CD4-positive, CD25-positive, alpha-beta regulatory T cell (primary cell): ENCODE results near the gene STIM1. TPM values are rescaled to one million over a fixed set of nuclear protein-coding genes. Genes with fewer than 3 reads are reported as not detected.

Experiments used
- ATAC-seq, 2 donors: fragments of 150-1000 bp; cut with Tn5 transposase; one replicate each; pipeline ENCODE4 v1.10.0; 2021; ENCODE audit warnings: low read depth in 2 of 2, moderate number of reproducible peaks in 2 of 2, moderate library complexity in 1 of 2
- DNase-seq, 3 donors: peaks; one replicate each; pipeline versions ENCODE4 v3.0.0 to v3.0.0-alpha.2; 2012 to 2022; ENCODE audit warnings: mixed read lengths in 1 of 3
- H3K27ac ChIP-seq: one replicate; pipeline ENCODE4 v1.7.0; 2013; ENCODE audit warnings: mild to moderate bottlenecking, low read length; ENCODE audit not compliant: insufficient read depth, poor library complexity, severe bottlenecking
- H3K27me3 ChIP-seq: one replicate; pipeline ENCODE4 v1.7.0; 2013; ENCODE audit warnings: low read length; ENCODE audit not compliant: control insufficient read depth, insufficient read depth
- H3K36me3 ChIP-seq: one replicate; pipeline ENCODE4 v1.7.0; 2013; ENCODE audit warnings: mild to moderate bottlenecking, low read length, moderate library complexity; ENCODE audit not compliant: control insufficient read depth, insufficient read depth
- H3K4me1 ChIP-seq: 2 replicates; pipeline ENCODE4 v1.7.0; 2013; ENCODE audit warnings: mild to moderate bottlenecking, low read length; ENCODE audit not compliant: insufficient read depth, control insufficient read depth, poor library complexity, severe bottlenecking
- H3K4me3 ChIP-seq: one replicate; pipeline ENCODE4 v1.7.0; 2013; ENCODE audit warnings: low read depth, mild to moderate bottlenecking, low read length, moderate library complexity
- H3K9me3 ChIP-seq, 2 experiments: 1 replicate in 1 of 2; 2 replicates in 1 of 2; pipeline ENCODE4 v1.7.0; 2013; ENCODE audit warnings: low read length in 2 of 2, mild to moderate bottlenecking in 1 of 2, moderate library complexity in 1 of 2; ENCODE audit not compliant: control insufficient read depth in 2 of 2
- H3K27ac Mint-ChIP-seq, 3 donors: one replicate each; pipeline ENCODE4 v1.8.0; 2020 to 2022; ENCODE audit warnings: mild to moderate bottlenecking in 3 of 3, mixed read lengths in 3 of 3, moderate library complexity in 2 of 3
- H3K27me3 Mint-ChIP-seq: one replicate; pipeline ENCODE4 v1.8.0; 2022; ENCODE audit warnings: mild to moderate bottlenecking, mixed read lengths
- H3K36me3 Mint-ChIP-seq: one replicate; pipeline ENCODE4 v1.8.0; 2020; ENCODE audit warnings: mixed read lengths
- H3K4me1 Mint-ChIP-seq, 4 donors: one replicate each; pipeline ENCODE4 v1.8.0; 2020 to 2022; ENCODE audit warnings: mixed read lengths in 4 of 4, mild to moderate bottlenecking in 1 of 4
- H3K4me3 Mint-ChIP-seq, 4 donors: one replicate each; pipeline ENCODE4 v1.8.0; 2020 to 2022; ENCODE audit warnings: mild to moderate bottlenecking in 4 of 4, mixed read lengths in 4 of 4, moderate library complexity in 3 of 4
- H3K9me3 Mint-ChIP-seq, 7 donors: one replicate each; pipeline ENCODE4 v1.8.0; 2020 to 2022; ENCODE audit warnings: mixed read lengths in 7 of 7, mild to moderate bottlenecking in 3 of 7, moderate library complexity in 2 of 7
- polyA plus RNA-seq, 4 donors: library from polyadenylated mRNA; unstranded; fragments of 300-500 nt; fragmentation: Illumina TruSeq; gene quantifications; one replicate each; pipeline ENCODE4 v1.2.3, GENCODE V29; 2021
- total RNA-seq: library from RNA; stranded (reverse); gene quantifications from one replicate; pipeline ENCODE4 v1.2.3, GENCODE V29; 2022

The STIM1 gene
- total and polyA plus RNA-seq, 5 donors from 2014 or later, result 25.7 to 134 (median 29.8) TPM

DNA sequence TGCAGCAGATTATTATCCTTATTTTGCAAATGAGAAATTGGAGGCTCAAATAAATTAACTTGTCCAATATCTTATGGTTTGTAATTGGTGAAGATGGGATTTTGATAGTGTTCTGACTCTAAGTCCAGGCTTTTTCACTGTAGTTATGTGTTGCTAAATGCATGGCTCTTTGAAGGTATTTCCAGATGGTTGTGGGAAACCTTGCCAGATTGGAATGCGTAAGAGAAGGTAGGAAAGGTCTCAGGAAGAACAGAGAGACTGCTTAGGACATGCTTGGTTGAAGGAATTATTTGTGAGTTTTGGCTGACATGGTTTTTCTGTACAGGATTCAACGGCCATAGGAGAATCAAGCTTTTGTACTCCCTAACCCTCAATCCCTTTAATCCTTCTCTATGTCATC lies 108.6 kb downstream of the STIM1 start:
- no peak for ATAC-seq
- H3K4me1 Mint-ChIP-seq, result peaks cover 53 to 83% (median 68%) of the 10 kb centered on the region in 4 donors
- peaks cover 8% of the 10 kb centered on the region for H3K4me1 ChIP-seq
- H3K4me3 ChIP-seq, result no peak overlapping the region
- peaks cover 25% of the 10 kb centered on the region for H3K36me3 Mint-ChIP-seq
- H3K9me3 ChIP-seq, result no peaks in the 10 kb centered on the region
- peaks cover 12% of the 10 kb centered on the region for H3K36me3 ChIP-seq
- no peak for DNase-seq
- H3K27me3 ChIP-seq, result no peaks in the 10 kb centered on the region
- H3K4me3 Mint-ChIP-seq, result no peak overlapping the region
- H3K27me3 Mint-ChIP-seq, result no peaks in the 10 kb centered on the region
- peak overlapping the region in 2 of 3 donors; percentile 11 to 79 for H3K27ac Mint-ChIP-seq
- H3K27ac ChIP-seq, result no peak overlapping the region
- H3K9me3 Mint-ChIP-seq, result no peaks in the 10 kb centered on the region

DNA sequence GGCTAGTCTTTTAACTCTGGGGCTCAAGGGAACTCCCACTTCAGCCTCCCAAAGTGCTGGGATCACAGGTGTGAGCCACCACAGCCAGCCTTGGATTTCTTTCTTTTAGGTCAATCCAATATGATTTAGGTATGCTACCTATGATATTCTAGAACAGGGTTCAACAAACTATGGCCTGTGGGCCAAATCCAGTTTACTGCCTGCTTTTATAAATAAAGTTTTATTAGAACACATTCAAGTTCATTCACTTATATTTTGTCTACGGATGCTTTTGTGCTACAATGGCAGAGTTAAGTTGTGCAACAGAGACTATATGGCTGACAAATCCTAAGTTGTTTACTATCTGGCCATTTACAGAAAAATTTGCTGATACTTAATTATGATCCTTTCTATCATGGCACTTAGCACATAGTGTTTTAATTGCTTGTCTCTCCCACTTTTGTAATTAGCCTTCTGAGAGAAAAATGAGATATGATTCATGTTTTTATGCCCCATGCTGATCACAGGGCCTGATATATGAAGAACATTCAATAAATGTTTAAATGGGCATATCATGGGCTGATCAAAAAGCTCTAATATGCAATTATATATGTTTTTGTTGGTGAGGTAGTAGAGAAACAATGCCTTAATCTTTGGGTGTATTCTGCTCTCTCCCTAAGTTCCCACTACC lies 109.6 kb downstream of the STIM1 start:
- Histone ChIP-seq H3K4me1 (peaks cover 15% of the 10 kb centered on the region), H3K4me3 (no peak overlapping the region), H3K27ac (no peak overlapping the region), H3K9me3 (no peaks in the 10 kb centered on the region), H3K27me3 (no peaks in the 10 kb centered on the region), H3K36me3 (peaks cover 16% of the 10 kb centered on the region)
- ATAC-seq (no peak), DNase-seq (no peak)
- no peaks in the 10 kb centered on the region for H3K9me3 Mint-ChIP-seq
- H3K4me1 Mint-ChIP-seq, result peaks cover 49 to 83% (median 68%) of the 10 kb centered on the region in 4 donors
- no peak overlapping the region for H3K4me3 Mint-ChIP-seq
- H3K36me3 Mint-ChIP-seq, result peaks cover 29% of the 10 kb centered on the region
- H3K27me3 Mint-ChIP-seq, result no peaks in the 10 kb centered on the region
- H3K27ac Mint-ChIP-seq, result peak overlapping the region in 1 of 3 donors; percentile 40

DNA sequence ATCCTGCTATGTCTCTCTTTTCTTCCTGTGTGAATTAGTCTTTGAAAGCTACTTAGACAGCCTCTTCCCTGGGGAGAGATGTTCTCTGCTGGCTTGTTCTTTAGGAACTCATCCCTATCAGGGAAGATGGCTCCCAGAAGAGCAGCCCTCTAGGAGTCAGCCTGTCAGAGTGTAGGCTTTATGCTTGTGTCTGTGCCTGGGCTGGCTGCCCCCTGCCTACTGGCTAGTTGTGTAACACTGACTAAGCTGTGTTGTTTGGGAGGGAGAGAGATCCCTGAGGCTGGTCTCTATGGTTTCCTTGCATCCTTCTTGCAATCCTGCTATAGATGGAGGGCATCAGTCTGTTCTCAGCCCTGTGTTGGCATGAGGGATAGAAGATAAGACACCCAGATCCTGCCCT lies 112.2 kb downstream of the STIM1 start:
- no peaks in the 10 kb centered on the region for H3K9me3 ChIP-seq
- peaks cover 20% of the 10 kb centered on the region for H3K4me1 ChIP-seq
- no peak overlapping the region for H3K4me3 Mint-ChIP-seq
- no peak overlapping the region for H3K4me3 ChIP-seq
- H3K27me3 Mint-ChIP-seq, result no peaks in the 10 kb centered on the region
- H3K36me3 Mint-ChIP-seq, result peaks cover 31% of the 10 kb centered on the region
- H3K27ac ChIP-seq, result no peak overlapping the region
- H3K4me1 Mint-ChIP-seq, result peaks cover 53 to 81% (median 67%) of the 10 kb centered on the region in 4 donors
- ATAC-seq, result no peak
- H3K27ac Mint-ChIP-seq, result peak overlapping the region; percentile 16 to 87 (median 57)
- no peaks in the 10 kb centered on the region for H3K27me3 ChIP-seq
- DNase-seq, result no peak
- H3K9me3 Mint-ChIP-seq, result no peaks in the 10 kb centered on the region
- H3K36me3 ChIP-seq, result peaks cover 17% of the 10 kb centered on the region

DNA sequence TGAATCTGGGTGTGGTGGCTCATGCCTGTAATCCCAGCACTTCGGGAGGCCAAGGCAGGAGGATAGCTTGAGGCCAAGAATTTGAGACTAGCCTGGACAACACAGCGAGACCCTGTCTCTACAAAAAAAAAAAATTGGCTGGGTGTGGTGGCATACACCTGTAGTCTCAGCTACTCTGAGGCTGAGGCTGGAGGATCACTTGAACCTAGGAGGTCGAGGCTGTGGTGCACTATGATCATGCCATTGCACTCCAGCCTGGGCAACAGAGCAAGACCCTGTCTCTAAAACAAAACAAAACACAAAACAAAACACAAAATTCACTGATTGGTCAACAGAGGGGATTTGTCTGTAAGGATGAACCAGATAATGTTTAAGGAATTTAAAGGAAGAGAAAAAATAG lies 113.7 kb downstream of the STIM1 start:
- Histone ChIP-seq H3K9me3 (no peaks in the 10 kb centered on the region), H3K27me3 (no peaks in the 10 kb centered on the region), H3K27ac (no peak overlapping the region), H3K36me3 (peaks cover 20% of the 10 kb centered on the region), H3K4me1 (peaks cover 20% of the 10 kb centered on the region), H3K4me3 (no peak overlapping the region)
- H3K36me3 Mint-ChIP-seq, result peaks cover 32% of the 10 kb centered on the region
- DNase-seq, result no peak
- peaks cover 47 to 74% (median 61%) of the 10 kb centered on the region in 4 donors for H3K4me1 Mint-ChIP-seq
- H3K27ac Mint-ChIP-seq, result peak overlapping the region; percentile 51 to 76 (median 67)
- no peak for ATAC-seq
- H3K9me3 Mint-ChIP-seq, result no peaks in the 10 kb centered on the region
- peak overlapping the region in 3 of 4 donors; percentile 17 to 46 (median 19) for H3K4me3 Mint-ChIP-seq
- no peaks in the 10 kb centered on the region for H3K27me3 Mint-ChIP-seq

GRCh38 chr11:3969613-3970012 lies 114.1 kb downstream of the STIM1 start:
- DNase-seq (no peak), ATAC-seq (no peak)
- Mint-ChIP-seq H3K36me3 (peaks cover 32% of the 10 kb centered on the region), H3K9me3 (no peaks in the 10 kb centered on the region), H3K27ac (peak overlapping the region in 2 of 3 donors; percentile 51 to 76), H3K4me3 (peak overlapping the region in 3 of 4 donors; percentile 17 to 46 (median 21)), H3K4me1 (peaks cover 47 to 71% (median 62%) of the 10 kb centered on the region in 4 donors), H3K27me3 (no peaks in the 10 kb centered on the region)
- Histone ChIP-seq H3K27me3 (no peaks in the 10 kb centered on the region), H3K27ac (no peak overlapping the region), H3K36me3 (peaks cover 20% of the 10 kb centered on the region), H3K4me3 (no peak overlapping the region), H3K9me3 (no peaks in the 10 kb centered on the region), H3K4me1 (peaks cover 20% of the 10 kb centered on the region)

GRCh38 chr11:3970108-3970507 lies 114.6 kb downstream of the STIM1 start:
- Histone ChIP-seq H3K36me3 (peaks cover 20% of the 10 kb centered on the region), H3K4me1 (peaks cover 20% of the 10 kb centered on the region), H3K27ac (no peak overlapping the region), H3K4me3 (no peak overlapping the region), H3K27me3 (no peaks in the 10 kb centered on the region), H3K9me3 (no peaks in the 10 kb centered on the region)
- H3K4me3 Mint-ChIP-seq, result peak overlapping the region in 1 of 4 donors; percentile 52
- DNase-seq (no peak), ATAC-seq (no peak)
- H3K36me3 Mint-ChIP-seq, result peaks cover 31% of the 10 kb centered on the region
- H3K4me1 Mint-ChIP-seq, result peaks cover 46 to 71% (median 63%) of the 10 kb centered on the region in 4 donors
- H3K27me3 Mint-ChIP-seq, result no peaks in the 10 kb centered on the region
- peak overlapping the region; percentile 51 to 76 (median 61) for H3K27ac Mint-ChIP-seq
- no peaks in the 10 kb centered on the region for H3K9me3 Mint-ChIP-seq

- Histone ChIP-seq H3K4me1 (peaks cover 20% of the 10 kb centered on the region), H3K4me3 (no peak overlapping the region), H3K36me3 (peaks cover 20% of the 10 kb centered on the region), H3K9me3 (no peaks in the 10 kb centered on the region), H3K27ac (no peak overlapping the region), H3K27me3 (no peaks in the 10 kb centered on the region)
- Mint-ChIP-seq H3K9me3 (no peaks in the 10 kb centered on the region), H3K4me1 (peaks cover 37 to 71% (median 61%) of the 10 kb centered on the region in 4 donors), H3K27ac (peak overlapping the region in 2 of 3 donors; percentile 10 to 47), H3K36me3 (peaks cover 28% of the 10 kb centered on the region), H3K4me3 (no peak overlapping the region), H3K27me3 (no peaks in the 10 kb centered on the region)
- peak in 1 of 3 donors; percentile 42 for DNase-seq
- ATAC-seq, result peak; percentile 52 to 58
Observed at GRCh38 chr11:3971756-3972404, 116.4 kb downstream of the STIM1 start.
